CD4-positive, CD25-positive, alpha-beta regulatory T cell (primary cell): ENCODE measurements around the gene ZNF853. TPM values are rescaled to one million over a fixed set of nuclear protein-coding genes. Genes with fewer than 3 reads are reported as not detected.
"Not testable (repeated sequence)": the region's sequence is repeated elsewhere in the genome, so short reads cannot be mapped to it uniquely, and the experiment has no call there.

ENCODE experiments used
- ATAC-seq, 2 donors: fragments of 150-1000 bp; cut with Tn5 transposase; one replicate each; pipeline ENCODE4 v1.10.0; 2021; ENCODE audit warnings: low read depth in 2 of 2, moderate number of reproducible peaks in 2 of 2, moderate library complexity in 1 of 2
- DNase-seq, 3 donors: peaks; one replicate each; pipeline versions ENCODE4 v3.0.0 to v3.0.0-alpha.2; 2012 to 2022; ENCODE audit warnings: mixed read lengths in 1 of 3
- H3K27ac ChIP-seq: one replicate; pipeline ENCODE4 v1.7.0; 2013; ENCODE audit warnings: mild to moderate bottlenecking, low read length; ENCODE audit not compliant: insufficient read depth, poor library complexity, severe bottlenecking
- H3K27me3 ChIP-seq: one replicate; pipeline ENCODE4 v1.7.0; 2013; ENCODE audit warnings: low read length; ENCODE audit not compliant: control insufficient read depth, insufficient read depth
- H3K36me3 ChIP-seq: one replicate; pipeline ENCODE4 v1.7.0; 2013; ENCODE audit warnings: mild to moderate bottlenecking, low read length, moderate library complexity; ENCODE audit not compliant: control insufficient read depth, insufficient read depth
- H3K4me1 ChIP-seq: 2 replicates; pipeline ENCODE4 v1.7.0; 2013; ENCODE audit warnings: mild to moderate bottlenecking, low read length; ENCODE audit not compliant: insufficient read depth, control insufficient read depth, poor library complexity, severe bottlenecking
- H3K4me3 ChIP-seq: one replicate; pipeline ENCODE4 v1.7.0; 2013; ENCODE audit warnings: low read depth, mild to moderate bottlenecking, low read length, moderate library complexity
- H3K9me3 ChIP-seq, 2 experiments: 1 replicate in 1 of 2; 2 replicates in 1 of 2; pipeline ENCODE4 v1.7.0; 2013; ENCODE audit warnings: low read length in 2 of 2, mild to moderate bottlenecking in 1 of 2, moderate library complexity in 1 of 2; ENCODE audit not compliant: control insufficient read depth in 2 of 2
- H3K27ac Mint-ChIP-seq, 3 donors: one replicate each; pipeline ENCODE4 v1.8.0; 2020 to 2022; ENCODE audit warnings: mild to moderate bottlenecking in 3 of 3, mixed read lengths in 3 of 3, moderate library complexity in 2 of 3
- H3K27me3 Mint-ChIP-seq: one replicate; pipeline ENCODE4 v1.8.0; 2022; ENCODE audit warnings: mild to moderate bottlenecking, mixed read lengths
- H3K36me3 Mint-ChIP-seq: one replicate; pipeline ENCODE4 v1.8.0; 2020; ENCODE audit warnings: mixed read lengths
- H3K4me1 Mint-ChIP-seq, 4 donors: one replicate each; pipeline ENCODE4 v1.8.0; 2020 to 2022; ENCODE audit warnings: mixed read lengths in 4 of 4, mild to moderate bottlenecking in 1 of 4
- H3K4me3 Mint-ChIP-seq, 4 donors: one replicate each; pipeline ENCODE4 v1.8.0; 2020 to 2022; ENCODE audit warnings: mild to moderate bottlenecking in 4 of 4, mixed read lengths in 4 of 4, moderate library complexity in 3 of 4
- H3K9me3 Mint-ChIP-seq, 7 donors: one replicate each; pipeline ENCODE4 v1.8.0; 2020 to 2022; ENCODE audit warnings: mixed read lengths in 7 of 7, mild to moderate bottlenecking in 3 of 7, moderate library complexity in 2 of 7
- polyA plus RNA-seq, 4 donors: library from polyadenylated mRNA; unstranded; fragments of 300-500 nt; fragmentation: Illumina TruSeq; gene quantifications; one replicate each; pipeline ENCODE4 v1.2.3, GENCODE V29; 2021
- total RNA-seq: library from RNA; stranded (reverse); gene quantifications from one replicate; pipeline ENCODE4 v1.2.3, GENCODE V29; 2022

Gene ZNF853
- total and polyA plus RNA-seq, 5 donors from 2014 or later: 0.26 to 1.3 (median 0.96) TPM

DNA sequence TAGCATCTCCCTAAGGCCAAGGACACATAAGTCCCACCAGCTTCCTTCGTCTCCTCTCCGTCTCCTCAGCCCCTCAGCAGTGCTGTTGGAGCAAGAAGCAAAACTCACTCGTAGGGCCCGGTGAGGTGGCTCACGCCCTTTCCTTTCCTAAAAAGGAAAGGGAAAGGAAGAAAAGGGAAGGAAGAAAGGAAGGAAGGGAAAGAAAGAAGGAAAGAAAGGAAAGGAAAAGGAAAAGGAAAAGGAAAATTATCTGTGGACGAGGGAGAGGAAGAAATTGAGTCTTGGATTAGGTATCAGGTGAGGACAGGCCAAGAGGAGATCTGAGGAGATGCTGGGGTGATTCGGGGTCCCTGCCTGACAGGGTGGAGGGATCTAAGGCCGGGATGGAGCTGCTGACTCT lies 18.6 kb downstream of the ZNF853 start:
- Mint-ChIP-seq H3K4me3 (peak overlapping the region in 2 of 4 donors; percentile 19 to 40), H3K27ac (peak overlapping the region in 1 of 3 donors; percentile 28), H3K4me1 (peaks cover 0 to 22% (median 8%) of the 10 kb centered on the region in 4 donors), H3K9me3 (no peaks in the 10 kb centered on the region), H3K36me3 (peaks cover 5% of the 10 kb centered on the region), H3K27me3 (no peaks in the 10 kb centered on the region)
- H3K36me3 ChIP-seq: no peaks in the 10 kb centered on the region
- H3K27me3 ChIP-seq: no peaks in the 10 kb centered on the region
- ATAC-seq (no peak), DNase-seq (no peak)
- no peaks in the 10 kb centered on the region for H3K9me3 ChIP-seq
- no peak overlapping the region for H3K27ac ChIP-seq
- H3K4me3 ChIP-seq: no peak overlapping the region
- peaks cover 15% of the 10 kb centered on the region for H3K4me1 ChIP-seq

- not testable (repeated sequence) for H3K27me3 ChIP-seq, H3K27ac ChIP-seq, ATAC-seq, DNase-seq, H3K4me3 ChIP-seq, H3K9me3 ChIP-seq, H3K9me3 Mint-ChIP-seq, H3K36me3 ChIP-seq, H3K27me3 Mint-ChIP-seq
- Mint-ChIP-seq H3K27ac (peak overlapping the region in 1 of 3 donors; percentile 73), H3K36me3 (peaks cover 11% of the 10 kb centered on the region), H3K4me3 (peak overlapping the region in 3 of 4 donors; percentile 56 to 85 (median 74)), H3K4me1 (peaks cover 0 to 30% (median 15%) of the 10 kb centered on the region in 4 donors)
- peaks cover 23% of the 10 kb centered on the region for H3K4me1 ChIP-seq
Measured at GRCh38 chr7:6634971-6635370, 19.6 kb downstream of the ZNF853 start.

- Mint-ChIP-seq H3K9me3 (no peaks in the 10 kb centered on the region), H3K4me3 (peak within 1 kb of the TSS; percentile 85 to 93 (median 88)), H3K36me3 (peaks cover 14% of the 10 kb centered on the region), H3K27ac (peak within 1 kb of the TSS; percentile 79 to 94 (median 85)), H3K4me1 (peaks cover 0 to 37% (median 20%) of the 10 kb centered on the region in 4 donors), H3K27me3 (no peaks in the 10 kb centered on the region)
- Histone ChIP-seq H3K36me3 (peaks cover 15% of the 10 kb centered on the region), H3K27ac (peak within 1 kb of the TSS; percentile 66), H3K4me3 (peak within 1 kb of the TSS; percentile 53), H3K27me3 (no peaks in the 10 kb centered on the region), H3K4me1 (peaks cover 23% of the 10 kb centered on the region), H3K9me3 (no peaks in the 10 kb centered on the region)
- peak; percentile 53 to 65 (median 63) for DNase-seq
- ATAC-seq: peak; percentile 60 to 61
Measured at GRCh38 chr7:6636741-6637543, 21.5 kb downstream of the ZNF853 start, which contains the start of gene ZNF316. Gene ZNF316, plus strand, starts transcription at chr7:6637318. Its CDS starts 5,092 bp downstream, at chr7:6642410.

GRCh38 chr7:6637544-6638229 lies 22.3 kb downstream of the ZNF853 start:
- Histone ChIP-seq H3K36me3 (peaks cover 23% of the 10 kb centered on the region), H3K9me3 (no peaks in the 10 kb centered on the region), H3K27ac (peak overlapping the region; percentile 63), H3K4me3 (peak overlapping the region; percentile 19), H3K27me3 (no peaks in the 10 kb centered on the region), H3K4me1 (peaks cover 23% of the 10 kb centered on the region)
- H3K27me3 Mint-ChIP-seq: no peaks in the 10 kb centered on the region
- peaks cover 14% of the 10 kb centered on the region for H3K36me3 Mint-ChIP-seq
- peaks cover 0 to 37% (median 20%) of the 10 kb centered on the region in 4 donors for H3K4me1 Mint-ChIP-seq
- DNase-seq: peak; percentile 40 to 60 (median 54)
- H3K4me3 Mint-ChIP-seq: peak overlapping the region; percentile 84 to 92 (median 85)
- ATAC-seq: peak; percentile 70
- no peaks in the 10 kb centered on the region for H3K9me3 Mint-ChIP-seq
- H3K27ac Mint-ChIP-seq: peak overlapping the region; percentile 79 to 94 (median 85)

GRCh38 chr7:6639032-6639431 lies 23.6 kb downstream of the ZNF853 start:
- H3K27me3 Mint-ChIP-seq: no peaks in the 10 kb centered on the region
- peaks cover 31% of the 10 kb centered on the region for H3K36me3 ChIP-seq
- peak overlapping the region; percentile 19 for H3K4me3 ChIP-seq
- H3K27ac Mint-ChIP-seq: peak overlapping the region; percentile 61 to 94 (median 85)
- no peak for DNase-seq
- H3K9me3 Mint-ChIP-seq: no peaks in the 10 kb centered on the region
- peaks cover 14% of the 10 kb centered on the region for H3K36me3 Mint-ChIP-seq
- peaks cover 23% of the 10 kb centered on the region for H3K4me1 ChIP-seq
- peaks cover 0 to 37% (median 20%) of the 10 kb centered on the region in 4 donors for H3K4me1 Mint-ChIP-seq
- H3K27me3 ChIP-seq: no peaks in the 10 kb centered on the region
- H3K9me3 ChIP-seq: no peaks in the 10 kb centered on the region
- no peak for ATAC-seq
- no peak overlapping the region for H3K27ac ChIP-seq
- H3K4me3 Mint-ChIP-seq: peak overlapping the region; percentile 48 to 92 (median 85)

- peak overlapping the region in 2 of 3 donors; percentile 85 to 94 for H3K27ac Mint-ChIP-seq
- Histone ChIP-seq H3K9me3 (no peaks in the 10 kb centered on the region), H3K36me3 (peaks cover 37% of the 10 kb centered on the region), H3K4me3 (no peak overlapping the region), H3K27me3 (no peaks in the 10 kb centered on the region), H3K27ac (no peak overlapping the region), H3K4me1 (peaks cover 23% of the 10 kb centered on the region)
- peaks cover 0 to 35% (median 20%) of the 10 kb centered on the region in 4 donors for H3K4me1 Mint-ChIP-seq
- peaks cover 14% of the 10 kb centered on the region for H3K36me3 Mint-ChIP-seq
- peak overlapping the region; percentile 78 to 92 (median 85) for H3K4me3 Mint-ChIP-seq
- no peaks in the 10 kb centered on the region for H3K9me3 Mint-ChIP-seq
- ATAC-seq: no peak
- no peaks in the 10 kb centered on the region for H3K27me3 Mint-ChIP-seq
- DNase-seq: no peak
Measured at GRCh38 chr7:6639627-6640026, 24.2 kb downstream of the ZNF853 start.

DNA sequence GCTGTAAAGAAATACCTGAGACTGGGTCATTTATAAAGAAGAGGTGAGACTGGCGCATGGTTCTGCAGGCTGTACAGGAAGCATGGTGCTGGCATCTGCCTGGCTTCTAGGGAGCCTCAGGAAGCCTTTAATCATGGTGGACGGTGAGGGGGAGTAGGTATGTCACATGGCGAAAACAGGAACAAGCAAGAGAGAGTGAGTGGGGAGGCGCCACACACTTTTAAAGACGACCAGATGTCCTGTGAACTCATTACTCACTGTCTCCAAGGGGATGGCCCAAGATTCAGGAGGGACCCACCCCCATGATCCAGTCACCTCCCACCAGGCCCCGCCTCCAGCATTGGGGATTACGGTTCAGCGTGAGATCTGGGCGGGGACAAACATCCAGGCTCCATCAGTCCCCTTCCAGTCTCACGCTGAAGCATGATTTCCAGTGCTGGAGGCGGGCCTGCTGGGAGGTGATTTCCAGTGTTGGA lies 24.9 kb downstream of the ZNF853 start:
- DNase-seq (no peak), ATAC-seq (no peak)
- Mint-ChIP-seq H3K27me3 (no peaks in the 10 kb centered on the region), H3K36me3 (peaks cover 14% of the 10 kb centered on the region), H3K4me3 (peak overlapping the region; percentile 23 to 78 (median 33)), H3K4me1 (peaks cover 0 to 35% (median 20%) of the 10 kb centered on the region in 4 donors), H3K9me3 (no peaks in the 10 kb centered on the region), H3K27ac (peak overlapping the region; percentile 31 to 85 (median 79))
- H3K27ac ChIP-seq: no peak overlapping the region
- peaks cover 23% of the 10 kb centered on the region for H3K4me1 ChIP-seq
- H3K36me3 ChIP-seq: peaks cover 43% of the 10 kb centered on the region
- no peaks in the 10 kb centered on the region for H3K9me3 ChIP-seq
- H3K4me3 ChIP-seq: no peak overlapping the region
- H3K27me3 ChIP-seq: no peaks in the 10 kb centered on the region
